CD4-positive, alpha-beta memory T cell (primary cell): Measurements from ENCODE around the gene RUBCN. TPM values are rescaled to one million over a fixed set of nuclear protein-coding genes. Genes with fewer than 3 reads are reported as not detected.
A peak's percentile ranks its signal among the peaks of the same experiment; 100 is the strongest.
"Not testable (repeated sequence)": the region's sequence is repeated elsewhere in the genome, so short reads cannot be mapped to it uniquely, and the experiment has no call there.

Experiments
- CTCF ChIA-PET: fragments of 350-600 bp; sonication (Branson Sonifier 250); formaldehyde crosslinking; loops from one replicate; lab custom pipeline; 2021; ENCODE audit warnings: inconsistent platforms; ENCODE audit not compliant: partially characterized antibody; lab: Charles Lee
- POLR2A ChIA-PET: fragments of 350-600 bp; sonication (Branson Sonifier 250); formaldehyde crosslinking; loops from one replicate; lab custom pipeline; 2021; ENCODE audit not compliant: partially characterized antibody; lab: Charles Lee
- DNase-seq, 5 donors: peaks; one replicate each; pipeline versions ENCODE4 v3.0.0 to v3.0.0-alpha.2; 2020 to 2022; ENCODE audit warnings: mixed read lengths in 1 of 5
- H3K27ac ChIP-seq: one replicate; pipeline ENCODE4 v1.7.0; 2013; ENCODE audit warnings: low read depth, low read length
- H3K27me3 ChIP-seq: 2 replicates; pipeline ENCODE4 v1.7.0; 2013; ENCODE audit warnings: mild to moderate bottlenecking, low read length, moderate library complexity; ENCODE audit not compliant: insufficient read depth
- H3K36me3 ChIP-seq: 2 replicates; pipeline ENCODE4 v1.7.0; 2013; ENCODE audit warnings: mild to moderate bottlenecking, low read length, moderate library complexity; ENCODE audit not compliant: insufficient read depth
- H3K4me1 ChIP-seq: 2 replicates; pipeline ENCODE4 v1.7.0; 2013; ENCODE audit warnings: mild to moderate bottlenecking, low read length, moderate library complexity; ENCODE audit not compliant: insufficient read depth
- H3K4me3 ChIP-seq, 2 donors: one replicate each; pipeline ENCODE4 v1.7.0; 2013; ENCODE audit warnings: low read length in 2 of 2, mild to moderate bottlenecking in 1 of 2
- H3K9me3 ChIP-seq, 2 donors: one replicate each; pipeline ENCODE4 v1.7.0; 2013; ENCODE audit warnings: low read length in 2 of 2, control low read depth in 1 of 2; ENCODE audit not compliant: control insufficient read depth in 1 of 2
- H3K27ac Mint-ChIP-seq, 7 donors: one replicate each; pipeline ENCODE4 v1.8.0; 2020 to 2021; ENCODE audit warnings: mixed read lengths in 7 of 7, mild to moderate bottlenecking in 6 of 7, inconsistent platforms in 3 of 7, moderate library complexity in 3 of 7
- H3K27me3 Mint-ChIP-seq, 2 donors: one replicate each; pipeline ENCODE4 v1.8.0; 2020 to 2021; ENCODE audit warnings: mixed read lengths in 2 of 2
- H3K36me3 Mint-ChIP-seq, 2 donors: one replicate each; pipeline ENCODE4 v1.8.0; 2020 to 2021; ENCODE audit warnings: mixed read lengths in 2 of 2, inconsistent platforms in 1 of 2, mild to moderate bottlenecking in 1 of 2
- H3K4me1 Mint-ChIP-seq, 4 donors: one replicate each; pipeline ENCODE4 v1.8.0; 2020 to 2021; ENCODE audit warnings: mixed read lengths in 4 of 4, mild to moderate bottlenecking in 1 of 4
- H3K4me3 Mint-ChIP-seq, 8 donors: one replicate each; pipeline ENCODE4 v1.8.0; 2020 to 2021; ENCODE audit warnings: mixed read lengths in 8 of 8, mild to moderate bottlenecking in 7 of 8, moderate library complexity in 6 of 8, inconsistent platforms in 3 of 8
- H3K9me3 Mint-ChIP-seq, 8 donors: one replicate each; pipeline ENCODE4 v1.8.0; 2020 to 2021; ENCODE audit warnings: mixed read lengths in 8 of 8, mild to moderate bottlenecking in 5 of 8, inconsistent platforms in 3 of 8, moderate library complexity in 1 of 8
- intact Hi-C: fragments of 100-400 bp; cut with micrococcal nuclease; formaldehyde crosslinking; loops from one replicate; pipeline ENCODE4 v1.15.1; 2023
- polyA plus RNA-seq, 2 donors: library from polyadenylated mRNA; unstranded; fragments of 300-500 nt; fragmentation: Illumina TruSeq; gene quantifications; one replicate each; pipeline ENCODE4 v1.2.3, GENCODE V29; 2021
- total RNA-seq, 2 experiments: library from RNA; stranded (reverse); gene quantifications; one replicate each; pipeline ENCODE4 v1.2.3, GENCODE V29; 2021

RUBCN gene
- total and polyA plus RNA-seq, 4 experiments from 2014 or later = 13.2 to 69.6 (median 45.2) TPM

GRCh38 chr3:197728487-197728886, 8.2 kb downstream of the RUBCN start:
- Histone ChIP-seq H3K4me1 (peaks cover 7% of the 10 kb centered on the region), H3K27me3 (no peaks in the 10 kb centered on the region), H3K4me3 (no peak overlapping the region), H3K36me3 (no peaks in the 10 kb centered on the region), H3K9me3 (no peaks in the 10 kb centered on the region), H3K27ac (no peak overlapping the region)
- Mint-ChIP-seq H3K36me3 (peaks cover 8 to 13% of the 10 kb centered on the region in 2 donors), H3K4me1 (peaks cover 20 to 40% (median 30%) of the 10 kb centered on the region in 4 donors), H3K4me3 (peak overlapping the region in 2 of 8 donors; percentile 6 to 10), H3K9me3 (peaks cover 0 to 2% (median 0%) of the 10 kb centered on the region in 8 donors), H3K27me3 (no peaks in the 10 kb centered on the region), H3K27ac (peak overlapping the region in 4 of 7 donors; percentile 9 to 59 (median 20))
- no peak for DNase-seq
- CTCF ChIA-PET = no interaction called here
- intact Hi-C loops = no loop called here
- POLR2A ChIA-PET = no interaction called here

GRCh38 chr3:197727878-197728277, 8.8 kb downstream of the RUBCN start:
- H3K27me3 Mint-ChIP-seq, H3K4me3 ChIP-seq, POLR2A ChIA-PET, H3K4me1 ChIP-seq, H3K4me3 Mint-ChIP-seq, H3K9me3 ChIP-seq, H3K36me3 ChIP-seq, DNase-seq, H3K27me3 ChIP-seq, H3K27ac ChIP-seq, H3K9me3 Mint-ChIP-seq, intact Hi-C loops, CTCF ChIA-PET: not testable (repeated sequence)
- H3K4me1 Mint-ChIP-seq = peaks cover 20 to 36% (median 30%) of the 10 kb centered on the region in 4 donors
- peaks cover 9 to 14% of the 10 kb centered on the region in 2 donors for H3K36me3 Mint-ChIP-seq
- H3K27ac Mint-ChIP-seq = peak overlapping the region in 1 of 7 donors; percentile 66

GRCh38 chr3:197722734-197723133, 14.0 kb downstream of the RUBCN start:
- Mint-ChIP-seq H3K4me3 (no peak overlapping the region), H3K27ac (peak overlapping the region in 1 of 7 donors; percentile 35), H3K9me3 (peaks cover 0 to 7% (median 0%) of the 10 kb centered on the region in 8 donors), H3K27me3 (no peaks in the 10 kb centered on the region), H3K36me3 (peaks cover 20 to 25% of the 10 kb centered on the region in 2 donors), H3K4me1 (peaks cover 10 to 15% (median 11%) of the 10 kb centered on the region in 4 donors)
- POLR2A ChIA-PET = interaction anchor here (3.8 kb wide), 1 partner anchor 11 kb away, joined by 20 read pairs; no protein-coding TSS in a partner anchor
- Histone ChIP-seq H3K4me1 (no peaks in the 10 kb centered on the region), H3K36me3 (no peaks in the 10 kb centered on the region), H3K27me3 (no peaks in the 10 kb centered on the region), H3K27ac (no peak overlapping the region), H3K9me3 (no peaks in the 10 kb centered on the region), H3K4me3 (no peak overlapping the region)
- no peak for DNase-seq
- CTCF ChIA-PET = interaction anchor here (1.9 kb wide), 1 partner anchor 12 kb away, joined by 4 read pairs; no protein-coding TSS in a partner anchor
- intact Hi-C loops = no loop called here

GRCh38 chr3:197720694-197721093, 16.0 kb downstream of the RUBCN start:
- intact Hi-C loops = no loop called here
- Histone ChIP-seq H3K4me1 (no peaks in the 10 kb centered on the region), H3K36me3 (no peaks in the 10 kb centered on the region), H3K9me3 (no peaks in the 10 kb centered on the region), H3K27me3 (no peaks in the 10 kb centered on the region), H3K4me3 (no peak overlapping the region), H3K27ac (no peak overlapping the region)
- no peak for DNase-seq
- ChIA-PET POLR2A (interaction anchor here (3.8 kb wide), 1 partner anchor 8 kb away, joined by 20 read pairs; no protein-coding TSS in a partner anchor), CTCF (no interaction called here)
- H3K4me1 Mint-ChIP-seq = peaks cover 5 to 9% (median 7%) of the 10 kb centered on the region in 4 donors
- H3K36me3 Mint-ChIP-seq = peaks cover 30 to 35% of the 10 kb centered on the region in 2 donors
- H3K27me3 Mint-ChIP-seq = no peaks in the 10 kb centered on the region
- no peak overlapping the region for H3K4me3 Mint-ChIP-seq
- peak overlapping the region in 3 of 7 donors; percentile 15 to 32 (median 23) for H3K27ac Mint-ChIP-seq
- peaks cover 0 to 7% (median 0%) of the 10 kb centered on the region in 8 donors for H3K9me3 Mint-ChIP-seq

GRCh38 chr3:197718891-197719290, 17.8 kb downstream of the RUBCN start:
- no peak for DNase-seq
- Histone ChIP-seq H3K27ac (no peak overlapping the region), H3K4me3 (no peak overlapping the region), H3K9me3 (no peaks in the 10 kb centered on the region), H3K27me3 (no peaks in the 10 kb centered on the region), H3K4me1 (no peaks in the 10 kb centered on the region), H3K36me3 (no peaks in the 10 kb centered on the region)
- H3K4me3 Mint-ChIP-seq = no peak overlapping the region
- no peaks in the 10 kb centered on the region for H3K27me3 Mint-ChIP-seq
- peaks cover 4 to 7% (median 5%) of the 10 kb centered on the region in 4 donors for H3K4me1 Mint-ChIP-seq
- intact Hi-C loops = no loop called here
- H3K36me3 Mint-ChIP-seq = peaks cover 38 to 39% of the 10 kb centered on the region in 2 donors
- peaks cover 0 to 6% (median 0%) of the 10 kb centered on the region in 8 donors for H3K9me3 Mint-ChIP-seq
- ChIA-PET CTCF (interaction anchor here (1.5 kb wide), 1 partner anchor 120 kb away, joined by 3 read pairs; no protein-coding TSS in a partner anchor), POLR2A (interaction anchor here (1.1 kb wide), 1 partner anchor 19 kb away, joined by 3 read pairs; no protein-coding TSS in a partner anchor)
- peak overlapping the region in 1 of 7 donors; percentile 41 for H3K27ac Mint-ChIP-seq

- no peaks in the 10 kb centered on the region for H3K27me3 Mint-ChIP-seq
- Histone ChIP-seq H3K27ac (no peak overlapping the region), H3K4me1 (peaks cover 17% of the 10 kb centered on the region), H3K27me3 (no peaks in the 10 kb centered on the region), H3K9me3 (no peaks in the 10 kb centered on the region), H3K4me3 (no peak overlapping the region), H3K36me3 (no peaks in the 10 kb centered on the region)
- POLR2A ChIA-PET = interaction anchor here (0.6 to 6.4 kb wide), 4 partner anchors 22 to 498 kb away, joined by 3 to 78 read pairs (median 18); partner anchors contain the start of gene RUBCN
- H3K4me1 Mint-ChIP-seq = peaks cover 15 to 20% (median 18%) of the 10 kb centered on the region in 4 donors
- CTCF ChIA-PET = interaction anchor here (1.0 to 2.4 kb wide), 3 partner anchors 7 to 36 kb away, joined by 3 to 7 read pairs (median 5); no protein-coding TSS in a partner anchor
- no peaks in the 10 kb centered on the region for H3K9me3 Mint-ChIP-seq
- H3K36me3 Mint-ChIP-seq = peaks cover 28 to 32% of the 10 kb centered on the region in 2 donors
- H3K27ac Mint-ChIP-seq = peak overlapping the region; percentile 79 to 99 (median 87)
- H3K4me3 Mint-ChIP-seq = peak overlapping the region in 3 of 8 donors; percentile 36 to 52 (median 39)
- intact Hi-C loops = no loop called here
- no peak for DNase-seq
Observed at GRCh38 chr3:197714251-197714650, 22.5 kb downstream of the RUBCN start.

- H3K36me3 ChIP-seq = no peaks in the 10 kb centered on the region
- peak overlapping the region; percentile 83 for H3K27ac ChIP-seq
- CTCF ChIA-PET = interaction anchor here (0.7 to 2.3 kb wide), 3 partner anchors 8 to 72 kb away, joined by 3 to 11 read pairs (median 5); partner anchors contain the start of gene FYTTD1
- Mint-ChIP-seq H3K27me3 (no peaks in the 10 kb centered on the region), H3K4me1 (peaks cover 17 to 20% (median 18%) of the 10 kb centered on the region in 4 donors), H3K4me3 (peak overlapping the region in 7 of 8 donors; percentile 21 to 97 (median 92)), H3K9me3 (no peaks in the 10 kb centered on the region), H3K36me3 (peaks cover 28 to 32% of the 10 kb centered on the region in 2 donors), H3K27ac (peak overlapping the region; percentile 85 to 99 (median 99))
- H3K4me1 ChIP-seq = peaks cover 17% of the 10 kb centered on the region
- intact Hi-C loops = no loop called here
- H3K4me3 ChIP-seq = peak overlapping the region in 1 of 2 donors; percentile 12
- DNase-seq = no peak
- POLR2A ChIA-PET = interaction anchor here (1.7 to 6.4 kb wide), 9 partner anchors 9 to 136 kb away, joined by 5 to 78 read pairs (median 20); partner anchors contain the start of genes FYTTD1, LRCH3 and RUBCN
- H3K9me3 ChIP-seq = no peaks in the 10 kb centered on the region
- no peaks in the 10 kb centered on the region for H3K27me3 ChIP-seq
Observed at GRCh38 chr3:197713477-197713822, 23.3 kb downstream of the RUBCN start.
